HG03521 (cell line): ENCODE results near the gene HERC3.

Experiments
- ATAC-seq: cut with Tn5 transposase; IDR thresholded peaks from one replicate; pipeline ENCODE4 v1.9.1; 2021; ENCODE audit warnings: mild to moderate bottlenecking, moderate library complexity; ENCODE audit not compliant: unreplicated experiment

HERC3 gene

DNA sequence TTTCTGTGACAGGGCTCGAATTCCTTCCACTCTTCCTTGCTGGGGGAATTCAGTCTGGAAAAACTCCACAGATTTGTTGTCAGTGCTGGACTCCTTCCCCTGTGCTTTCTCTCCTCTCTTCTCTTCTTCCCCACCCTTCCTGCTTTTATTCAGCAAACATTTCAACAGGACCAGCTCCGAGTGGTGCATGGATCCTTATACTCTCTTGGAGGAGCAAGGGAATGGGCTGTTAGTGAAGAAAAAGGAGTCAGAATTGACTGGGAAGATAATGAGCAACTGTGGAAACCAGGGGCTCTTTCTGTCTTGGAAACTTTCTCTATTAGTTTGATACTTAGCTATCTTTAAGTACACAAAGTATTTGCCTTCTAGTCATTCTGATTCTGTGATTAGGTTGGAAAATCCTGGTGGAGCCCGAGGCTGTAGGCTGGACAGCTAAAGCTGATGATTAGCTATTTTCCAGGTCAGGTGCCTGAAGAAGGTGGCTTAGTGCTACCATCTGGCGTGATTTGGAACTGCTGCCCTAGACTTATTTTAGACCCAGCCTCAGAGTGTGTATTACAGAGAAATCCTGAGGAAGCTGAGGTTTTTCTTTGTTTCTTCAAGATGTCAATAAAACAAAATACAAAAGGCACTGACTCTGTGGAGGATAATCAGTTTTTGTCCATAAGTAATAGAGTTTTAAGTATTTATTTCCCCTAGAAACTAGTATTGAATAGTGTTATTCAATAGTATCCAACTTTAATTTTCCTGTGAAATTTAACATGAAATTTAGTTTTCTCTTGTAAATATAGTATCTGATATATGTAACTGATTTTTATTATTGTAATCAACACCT is 67.0 kb downstream of the HERC3 start:
- ATAC-seq = peak; percentile 97

DNA sequence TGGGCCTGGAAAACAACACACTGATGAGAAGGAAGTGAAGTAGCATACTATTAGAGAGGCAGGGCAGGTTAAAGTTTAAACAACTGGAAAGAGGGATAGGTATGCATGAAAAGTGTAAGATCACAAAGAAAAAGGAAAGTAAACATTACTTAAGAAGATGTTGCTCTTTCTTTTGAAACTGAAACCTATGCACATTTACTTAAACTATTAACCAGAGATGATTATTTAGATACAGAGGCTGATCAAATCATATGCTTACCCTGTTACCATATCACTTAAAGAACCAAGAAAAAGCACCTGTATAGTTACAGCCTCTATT is 67.6 kb downstream of the HERC3 start:
- ATAC-seq = no peak

GRCh38 chr4:88660446-88661294 is 68.4 kb downstream of the HERC3 start:
- ATAC-seq = no peak

GRCh38 chr4:88661739-88662138 is 69.5 kb downstream of the HERC3 start:
- no peak for ATAC-seq

DNA sequence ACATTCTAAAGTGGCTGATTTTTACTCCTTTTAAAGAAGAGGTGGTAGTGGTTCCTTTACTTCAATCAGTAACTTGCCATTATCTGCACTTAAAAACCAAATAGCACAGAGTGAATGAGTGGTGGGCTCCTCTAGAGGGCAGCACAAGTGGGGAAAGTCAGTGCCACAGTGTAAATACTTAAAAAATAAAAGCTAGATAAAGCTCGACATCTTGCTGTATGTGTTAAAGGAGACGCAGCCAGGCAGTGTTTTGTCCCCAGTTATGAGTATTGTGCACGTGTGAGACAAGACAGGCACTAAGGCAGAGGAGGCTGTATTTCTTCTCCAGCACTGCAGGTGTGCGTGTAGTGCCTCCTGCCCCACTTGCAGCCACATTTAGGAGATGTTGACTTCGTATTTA is 80.7 kb downstream of the HERC3 start:
- peak; percentile 61 for ATAC-seq

DNA sequence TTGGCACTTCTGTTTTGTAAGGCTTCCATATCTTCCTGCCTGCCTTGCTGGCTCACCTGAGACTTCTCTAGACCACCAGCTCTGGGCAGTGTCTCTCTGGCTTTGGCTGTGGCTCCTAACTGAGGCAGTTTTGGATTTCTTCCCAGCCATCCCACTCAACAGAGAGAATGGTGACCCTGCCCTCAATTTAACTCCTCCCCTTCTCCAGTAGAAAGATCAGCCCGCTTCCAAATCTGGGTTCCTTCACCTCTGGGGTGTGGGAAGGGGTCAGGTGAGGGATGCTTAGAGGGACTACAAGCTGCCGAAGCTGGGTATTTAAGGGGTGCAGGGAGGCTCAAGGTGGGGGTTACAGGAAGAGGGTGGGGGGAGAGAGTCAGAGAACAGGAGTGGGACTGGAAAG is 81.6 kb downstream of the HERC3 start:
- ATAC-seq = no peak

GRCh38 chr4:88674565-88674964 is 82.3 kb downstream of the HERC3 start:
- ATAC-seq = no peak

DNA sequence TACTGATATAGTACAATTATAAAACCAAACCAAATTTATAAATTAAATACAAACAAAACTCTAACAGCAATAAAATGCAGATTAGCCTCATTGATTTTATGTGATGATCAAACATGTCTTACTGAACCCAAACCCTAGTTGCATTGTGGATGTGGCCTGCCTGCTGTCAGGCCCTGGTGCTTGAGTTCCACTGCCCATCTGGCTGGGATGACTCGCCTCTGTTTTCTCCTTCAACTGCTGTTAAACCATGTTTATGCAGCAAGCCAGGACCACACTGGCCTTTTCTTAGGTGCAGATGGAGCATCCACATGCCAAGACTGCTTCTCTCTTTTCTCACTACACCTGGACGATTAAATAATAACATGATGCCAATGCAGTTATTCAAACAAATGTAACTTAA is 82.7 kb downstream of the HERC3 start:
- ATAC-seq = no peak

GRCh38 chr4:88675543-88675942 is 83.3 kb downstream of the HERC3 start:
- ATAC-seq = no peak

GRCh38 chr4:88681209-88681608 is 88.9 kb downstream of the HERC3 start:
- no peak for ATAC-seq

GRCh38 chr4:88690355-88690754 is 98.1 kb downstream of the HERC3 start:
- no peak for ATAC-seq

DNA sequence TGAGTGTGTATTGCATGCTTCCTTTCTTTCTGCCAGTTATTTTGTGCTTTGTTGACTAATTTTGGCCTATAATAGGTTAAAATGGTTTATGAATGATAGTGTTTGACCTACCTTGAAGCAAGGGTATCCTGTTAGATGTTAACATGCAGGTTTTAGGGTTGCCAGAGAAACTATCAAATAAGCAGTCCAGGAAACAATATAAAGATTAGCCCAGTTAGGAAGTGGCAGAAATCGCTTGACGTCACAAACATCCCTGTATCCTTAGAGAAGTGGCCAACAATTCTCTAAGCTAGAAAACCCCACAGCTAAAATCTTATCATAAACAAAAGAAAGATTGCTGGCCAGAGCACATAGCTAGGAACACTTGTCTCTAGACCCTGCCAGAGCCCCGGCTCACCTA is 101.5 kb downstream of the HERC3 start:
- no peak for ATAC-seq

- ATAC-seq = no peak
Measured at GRCh38 chr4:88696630-88697029, 104.3 kb downstream of the HERC3 start.

- ATAC-seq = no peak
Measured at GRCh38 chr4:88697141-88697540, 104.9 kb downstream of the HERC3 start.

DNA sequence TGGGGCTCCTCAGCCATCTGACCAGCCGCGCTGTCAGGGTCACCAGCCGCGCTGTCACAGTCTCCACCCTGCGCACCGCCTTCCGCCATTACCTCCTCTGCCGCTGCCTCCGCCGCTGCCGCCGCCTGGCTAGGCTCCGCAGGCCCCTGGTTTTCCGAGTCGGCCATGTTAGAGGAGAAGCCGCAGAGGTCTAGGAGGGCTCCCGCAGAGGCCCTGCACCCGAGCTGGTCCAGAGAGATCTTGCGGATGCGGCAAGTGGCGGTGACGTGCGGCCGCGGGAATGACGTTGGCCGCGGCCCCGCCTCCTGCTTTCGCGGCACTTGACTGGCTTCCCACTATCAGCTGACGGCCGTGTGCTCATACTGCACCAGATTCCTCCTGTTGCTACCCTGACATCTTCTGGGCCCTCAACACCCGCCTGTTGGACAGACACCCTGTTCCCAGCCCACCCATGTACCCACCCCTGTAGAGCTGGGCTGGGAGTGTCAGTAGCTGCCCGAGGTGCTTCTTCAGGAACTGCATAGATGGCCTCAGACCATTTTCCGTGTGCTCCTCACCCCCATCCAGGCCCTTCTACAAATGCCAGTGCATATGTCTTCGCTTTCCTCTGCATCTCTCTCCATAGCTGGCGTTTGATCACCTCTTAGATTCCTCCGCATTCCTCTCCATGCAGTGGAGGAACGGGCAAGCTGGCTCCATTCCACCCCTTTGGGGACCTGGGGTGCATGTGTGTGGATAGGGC is 105.5 kb downstream of the HERC3 start, which contains the start of gene NAP1L5:
Gene NAP1L5, minus strand, starts transcription at position 242 of the 742 bp plus-strand sequence. Its CDS starts 75 bp downstream, at position 167.
- ATAC-seq = peak; percentile 96

DNA sequence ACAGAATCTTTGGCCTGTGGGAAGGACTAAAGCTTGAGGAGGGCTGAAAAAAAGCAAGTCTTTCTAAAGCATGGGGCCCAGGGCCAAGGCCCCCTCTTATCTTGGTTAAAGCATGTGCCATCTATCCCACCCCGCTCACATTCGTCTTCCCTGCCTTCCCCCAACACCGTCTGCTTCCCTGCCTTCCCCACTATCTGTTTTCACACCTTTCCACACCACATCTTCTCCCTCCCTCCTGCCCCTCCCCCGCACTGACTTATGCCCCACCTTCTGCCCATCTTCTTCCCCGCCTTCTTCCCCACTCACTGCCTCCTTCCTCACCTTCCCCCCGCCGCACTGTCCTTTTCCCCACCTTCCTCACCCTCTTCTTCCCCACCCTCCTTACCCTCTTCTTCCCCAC is 106.2 kb downstream of the HERC3 start:
- no peak for ATAC-seq

DNA sequence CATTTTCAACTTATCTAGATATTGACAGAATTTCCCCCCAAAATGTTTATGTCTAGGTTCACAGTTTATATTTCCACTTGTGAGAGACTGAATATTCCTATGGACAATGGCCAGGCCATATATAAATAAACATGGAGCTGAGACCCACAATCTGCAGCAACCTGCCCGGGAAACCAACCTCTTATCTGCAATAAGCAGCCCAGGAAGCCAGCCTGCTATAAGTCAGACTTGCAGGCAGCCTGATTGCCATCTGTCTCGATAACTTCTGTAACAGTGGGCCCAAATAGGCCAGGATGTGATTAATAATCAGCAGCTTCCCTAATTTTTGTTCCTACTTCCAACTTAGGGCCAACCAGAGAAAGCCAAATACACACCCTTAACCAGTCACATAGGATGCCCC is 110.5 kb downstream of the HERC3 start:
- ATAC-seq = no peak

GRCh38 chr4:88705223-88705622 is 112.9 kb downstream of the HERC3 start:
- no peak for ATAC-seq

- ATAC-seq = no peak
Measured at GRCh38 chr4:88705805-88706492, 113.7 kb downstream of the HERC3 start.

- ATAC-seq = no peak
Measured at GRCh38 chr4:88706574-88706973, 114.3 kb downstream of the HERC3 start.

DNA sequence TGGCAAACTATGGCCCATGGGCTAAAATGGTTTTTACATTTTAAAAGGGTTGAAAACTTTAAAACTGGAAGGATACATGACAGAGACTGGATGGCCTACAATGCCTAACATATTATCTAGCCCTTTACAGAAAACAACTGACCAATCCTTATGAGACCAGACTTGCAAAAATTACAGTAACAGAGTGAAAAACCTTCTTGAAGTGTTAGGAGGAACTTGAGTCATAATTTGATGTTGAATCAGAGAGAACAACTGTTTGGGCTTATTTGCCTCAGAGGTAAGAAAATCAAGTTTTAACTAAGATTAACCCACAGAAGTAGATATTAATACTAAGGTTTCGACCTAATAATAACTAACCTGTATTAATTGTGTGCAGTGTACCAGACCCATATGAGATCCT is 117.7 kb downstream of the HERC3 start:
- ATAC-seq = no peak
